Activated CD4-positive, alpha-beta memory T cell treated with anti-CD3 and anti-CD28 coated beads for 36 hours (primary cell): ENCODE data around the gene LRRC8D. TPM values are rescaled to one million over a fixed set of nuclear protein-coding genes. Genes with fewer than 3 reads are reported as not detected.
"Not testable (repeated sequence)": the region's sequence is repeated elsewhere in the genome, so short reads cannot be mapped to it uniquely, and the experiment has no call there.

ENCODE experiments used
- CTCF ChIA-PET: fragments of 350-600 bp; sonication (Branson Sonifier 250); formaldehyde crosslinking; loops from one replicate; lab custom pipeline; 2021; ENCODE audit warnings: antibody characterized with exemption, inconsistent platforms; lab: Charles Lee
- POLR2A ChIA-PET: fragments of 350-600 bp; sonication (Branson Sonifier 250); formaldehyde crosslinking; loops from one replicate; lab custom pipeline; 2021; ENCODE audit warnings: antibody characterized with exemption; lab: Charles Lee
- DNase-seq: peaks from one replicate; pipeline ENCODE4 v3.0.0-alpha.2; 2020
- H3K27ac Mint-ChIP-seq: one replicate; pipeline ENCODE4 v1.8.0; 2021; ENCODE audit warnings: mixed read lengths
- H3K27me3 Mint-ChIP-seq: one replicate; pipeline ENCODE4 v1.8.0; 2021; ENCODE audit warnings: mixed read lengths
- H3K36me3 Mint-ChIP-seq: one replicate; pipeline ENCODE4 v1.8.0; 2021; ENCODE audit warnings: mixed read lengths
- H3K4me1 Mint-ChIP-seq: one replicate; pipeline ENCODE4 v1.8.0; 2021; ENCODE audit warnings: low read depth, mixed read lengths
- H3K4me3 Mint-ChIP-seq: one replicate; pipeline ENCODE4 v1.8.0; 2021; ENCODE audit warnings: mild to moderate bottlenecking, mixed read lengths
- H3K9me3 Mint-ChIP-seq: one replicate; pipeline ENCODE4 v1.8.0; 2021; ENCODE audit warnings: mixed read lengths
- intact Hi-C: fragments of 100-400 bp; cut with micrococcal nuclease; formaldehyde crosslinking; loops from one replicate; pipeline ENCODE4 v1.15.1; 2023
- total RNA-seq, 2 experiments: library from RNA; stranded (reverse); gene quantifications; one replicate each; pipeline ENCODE4 v1.2.3, GENCODE V29; 2021

LRRC8D gene
- total RNA-seq, 2 experiments from 2014 or later: 17.7 to 19.4 TPM

- DNase-seq: no peak
- POLR2A ChIA-PET: no interaction called here
- Mint-ChIP-seq H3K36me3 (no peaks in the 10 kb centered on the region), H3K27ac (no peak overlapping the region), H3K4me1 (no peaks in the 10 kb centered on the region), H3K9me3 (no peaks in the 10 kb centered on the region), H3K4me3 (no peak overlapping the region), H3K27me3 (peaks cover 1% of the 10 kb centered on the region)
- CTCF ChIA-PET: interaction anchor here (0.7 to 1.1 kb wide), 2 partner anchors 123 to 200 kb away, joined by 3 to 4 read pairs; no protein-coding TSS in a partner anchor
- intact Hi-C loops: no loop called here
These were observed 145.8 kb downstream of the LRRC8D start for GRCh38 chr1:89966656-89967055.

DNA sequence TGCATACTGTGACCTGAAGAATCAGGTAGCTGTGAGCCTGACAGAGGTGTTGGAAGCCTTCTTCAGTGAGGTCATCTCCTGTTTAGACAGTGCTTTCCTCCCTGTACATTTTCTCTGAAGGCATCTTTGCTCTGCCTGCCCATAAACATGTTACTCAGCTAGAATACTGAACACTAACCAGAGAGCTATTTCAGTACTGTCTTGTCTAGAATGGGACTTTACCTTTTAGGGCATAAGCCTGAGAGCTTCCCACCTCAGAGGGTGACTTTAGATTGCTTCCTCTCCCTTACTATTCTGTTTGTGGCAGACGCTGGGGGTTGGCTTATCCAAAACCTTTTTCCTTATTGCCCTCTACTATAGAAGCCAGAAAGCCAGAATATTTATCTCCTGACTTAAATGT, 150.8 kb downstream of the LRRC8D start:
- ChIA-PET CTCF (interaction anchor here (1.2 to 1.7 kb wide), 2 partner anchors 14 to 167 kb away, joined by 3 to 5 read pairs; no protein-coding TSS in a partner anchor), POLR2A (no interaction called here)
- Mint-ChIP-seq H3K4me3 (no peak overlapping the region), H3K36me3 (no peaks in the 10 kb centered on the region), H3K27ac (no peak overlapping the region), H3K27me3 (no peaks in the 10 kb centered on the region), H3K4me1 (no peaks in the 10 kb centered on the region), H3K9me3 (no peaks in the 10 kb centered on the region)
- intact Hi-C loops: no loop called here
- DNase-seq: no peak

DNA sequence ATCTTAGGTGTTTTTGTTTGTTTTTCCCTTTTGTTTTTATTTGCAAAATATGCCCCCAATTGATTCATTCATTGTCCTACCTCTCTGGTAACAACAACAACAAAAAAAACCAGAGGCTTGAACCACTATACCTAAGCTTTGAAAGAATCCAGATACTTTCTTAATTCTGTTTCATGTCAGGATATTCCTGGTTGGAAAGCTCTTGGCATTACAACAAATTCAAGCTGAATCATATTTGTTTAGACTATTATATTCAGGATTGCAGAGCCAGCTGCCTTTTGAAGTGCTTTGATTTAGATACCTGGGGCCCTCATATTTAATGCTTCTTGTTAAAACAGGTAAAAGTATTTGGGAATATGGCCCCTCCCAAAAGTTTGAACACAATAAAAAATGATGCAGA, 151.2 kb downstream of the LRRC8D start:
- CTCF ChIA-PET: interaction anchor here (1.7 kb wide), 1 partner anchor 167 kb away, joined by 5 read pairs; no protein-coding TSS in a partner anchor
- POLR2A ChIA-PET: interaction anchor here (0.6 kb wide), 1 partner anchor 53 kb away, joined by 3 read pairs; no protein-coding TSS in a partner anchor

GRCh38 chr1:89973471-89974127, 152.8 kb downstream of the LRRC8D start:
- POLR2A ChIA-PET: no interaction called here
- H3K27me3 Mint-ChIP-seq: no peaks in the 10 kb centered on the region

More for the DNA sequence above, 151.2 kb downstream of the LRRC8D start:
- no peaks in the 10 kb centered on the region for H3K4me1 Mint-ChIP-seq
- H3K36me3 Mint-ChIP-seq: no peaks in the 10 kb centered on the region
- intact Hi-C loops: no loop called here
- H3K27me3 Mint-ChIP-seq: no peaks in the 10 kb centered on the region
- no peak overlapping the region for H3K27ac Mint-ChIP-seq
- no peak for DNase-seq
- H3K9me3 Mint-ChIP-seq: no peaks in the 10 kb centered on the region
- H3K4me3 Mint-ChIP-seq: no peak overlapping the region

DNA sequence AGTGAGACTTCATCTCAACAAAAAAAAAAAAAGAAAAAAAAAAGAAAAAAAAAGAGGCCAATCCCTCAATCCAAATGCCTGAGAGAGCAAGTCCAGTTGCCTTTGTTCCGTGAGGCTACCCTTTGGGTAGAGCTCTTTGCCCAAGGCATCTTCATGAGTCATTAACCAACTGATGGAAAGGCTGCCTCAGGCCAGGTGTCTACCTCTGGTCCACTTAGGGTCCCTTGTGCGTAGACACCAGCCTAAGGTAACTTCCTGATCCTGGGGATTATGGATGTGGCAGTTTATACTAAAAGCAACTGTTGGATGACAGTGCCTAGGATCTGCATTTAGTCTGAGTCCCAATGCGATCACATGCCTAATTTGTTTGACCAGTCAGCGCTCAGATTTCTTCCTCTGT, 153.4 kb downstream of the LRRC8D start:
- Mint-ChIP-seq H3K27me3 (no peaks in the 10 kb centered on the region), H3K36me3 (no peaks in the 10 kb centered on the region), H3K27ac (no peak overlapping the region), H3K4me1 (no peaks in the 10 kb centered on the region), H3K9me3 (no peaks in the 10 kb centered on the region), H3K4me3 (no peak overlapping the region)
- intact Hi-C loops: no loop called here
- CTCF ChIA-PET: no interaction called here
- POLR2A ChIA-PET: no interaction called here
- no peak for DNase-seq

More at GRCh38 chr1:89973471-89974127, 152.8 kb downstream of the LRRC8D start:
- H3K9me3 Mint-ChIP-seq: no peaks in the 10 kb centered on the region
- DNase-seq: no peak
- no peak overlapping the region for H3K27ac Mint-ChIP-seq
- no peaks in the 10 kb centered on the region for H3K4me1 Mint-ChIP-seq
- CTCF ChIA-PET: no interaction called here
- intact Hi-C loops: no loop called here
- no peaks in the 10 kb centered on the region for H3K36me3 Mint-ChIP-seq
- H3K4me3 Mint-ChIP-seq: no peak overlapping the region

GRCh38 chr1:89974696-89975470, 154.1 kb downstream of the LRRC8D start:
- no peak overlapping the region for H3K27ac Mint-ChIP-seq
- H3K27me3 Mint-ChIP-seq: no peaks in the 10 kb centered on the region

DNA sequence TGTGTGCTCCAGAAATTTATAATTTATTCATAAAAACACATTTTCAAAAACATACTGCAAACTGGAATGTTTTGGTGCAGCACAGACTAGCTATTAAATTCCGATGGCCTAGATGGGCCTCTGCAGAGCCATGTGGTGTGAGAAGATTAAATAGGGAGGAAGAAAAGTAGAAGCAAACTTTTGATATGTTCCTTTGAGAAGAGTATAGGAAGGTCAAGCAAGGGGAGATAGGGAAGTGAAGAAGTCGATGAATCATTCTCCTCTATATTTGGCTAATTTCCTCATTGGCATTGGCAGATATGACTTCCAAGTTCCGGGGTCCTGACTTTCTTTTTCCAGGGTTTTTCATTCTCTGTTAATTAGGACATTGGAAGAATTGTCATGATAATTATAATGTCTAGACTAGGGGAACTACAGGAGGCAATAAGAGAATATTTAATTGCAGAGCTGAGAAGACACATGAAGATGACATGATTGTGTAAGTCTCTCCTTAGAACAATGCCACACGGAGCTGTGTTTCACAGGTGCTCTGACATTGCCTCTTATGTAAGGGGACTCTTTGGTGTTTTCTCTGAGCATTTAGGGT, 154.8 kb downstream of the LRRC8D start:
- ChIA-PET POLR2A (no interaction called here), CTCF (interaction anchor here (1.4 kb wide), 1 partner anchor 11 kb away, joined by 3 read pairs; no protein-coding TSS in a partner anchor)
- Mint-ChIP-seq H3K9me3 (no peaks in the 10 kb centered on the region), H3K4me1 (no peaks in the 10 kb centered on the region), H3K4me3 (no peak overlapping the region), H3K36me3 (no peaks in the 10 kb centered on the region), H3K27me3 (peaks cover 1% of the 10 kb centered on the region), H3K27ac (no peak overlapping the region)
- intact Hi-C loops: no loop called here
- no peak for DNase-seq

More at GRCh38 chr1:89974696-89975470, 154.1 kb downstream of the LRRC8D start:
- intact Hi-C loops: no loop called here
- Mint-ChIP-seq H3K4me3 (no peak overlapping the region), H3K36me3 (no peaks in the 10 kb centered on the region), H3K4me1 (no peaks in the 10 kb centered on the region), H3K9me3 (no peaks in the 10 kb centered on the region)
- POLR2A ChIA-PET: no interaction called here
- CTCF ChIA-PET: interaction anchor here (1.4 kb wide), 1 partner anchor 12 kb away, joined by 3 read pairs; no protein-coding TSS in a partner anchor
- DNase-seq: no peak

GRCh38 chr1:89978755-89979154, 157.9 kb downstream of the LRRC8D start:
- Mint-ChIP-seq H3K27me3 (peaks cover 2% of the 10 kb centered on the region), H3K4me1 (no peaks in the 10 kb centered on the region), H3K27ac (no peak overlapping the region), H3K36me3 (no peaks in the 10 kb centered on the region), H3K9me3 (no peaks in the 10 kb centered on the region), H3K4me3 (no peak overlapping the region)
- DNase-seq: no peak
- intact Hi-C loops: no loop called here
- CTCF ChIA-PET: interaction anchor here (0.6 to 1.0 kb wide), 2 partner anchors 10 to 25 kb away, joined by 3 to 4 read pairs; no protein-coding TSS in a partner anchor
- POLR2A ChIA-PET: no interaction called here

- ChIA-PET POLR2A (no interaction called here), CTCF (interaction anchor here (1.0 to 1.6 kb wide), 2 partner anchors 9 to 137 kb away, joined by 4 read pairs; no protein-coding TSS in a partner anchor)
- Mint-ChIP-seq H3K4me1 (no peaks in the 10 kb centered on the region), H3K36me3 (no peaks in the 10 kb centered on the region), H3K27me3 (peaks cover 2% of the 10 kb centered on the region), H3K4me3 (no peak overlapping the region), H3K27ac (no peak overlapping the region), H3K9me3 (no peaks in the 10 kb centered on the region)
- DNase-seq: no peak
- intact Hi-C loops: no loop called here
These were observed 159.8 kb downstream of the LRRC8D start for GRCh38 chr1:89980605-89981004.

DNA sequence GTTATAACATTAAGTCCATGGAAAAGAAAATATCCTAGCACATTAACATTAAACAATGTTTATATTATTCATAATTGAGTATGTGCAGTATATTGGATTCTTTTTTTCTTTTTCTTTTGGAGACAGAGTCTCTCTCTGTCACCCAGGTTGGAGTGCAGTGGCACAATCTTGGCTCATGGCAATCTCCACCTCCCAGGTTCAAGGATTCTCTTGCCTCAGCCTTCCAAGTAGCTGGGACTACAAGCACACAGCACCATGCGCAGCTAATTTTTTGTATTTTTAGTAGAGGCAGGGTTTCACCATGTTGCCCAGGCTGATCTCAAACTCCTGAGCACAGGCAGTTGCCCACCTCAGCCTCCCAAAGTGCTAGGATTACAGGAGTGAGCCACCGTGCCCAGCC, 162.0 kb downstream of the LRRC8D start:
- H3K4me3 Mint-ChIP-seq, H3K9me3 Mint-ChIP-seq, H3K4me1 Mint-ChIP-seq, DNase-seq, H3K36me3 Mint-ChIP-seq, intact Hi-C loops, H3K27ac Mint-ChIP-seq, POLR2A ChIA-PET, H3K27me3 Mint-ChIP-seq: not testable (repeated sequence)
- CTCF ChIA-PET: interaction anchor here (0.9 to 1.0 kb wide), 2 partner anchors 140 to 178 kb away, joined by 3 read pairs; no protein-coding TSS in a partner anchor

GRCh38 chr1:89984564-89985116, 163.8 kb downstream of the LRRC8D start:
- H3K4me1 Mint-ChIP-seq, H3K36me3 Mint-ChIP-seq, H3K4me3 Mint-ChIP-seq, H3K9me3 Mint-ChIP-seq, H3K27ac Mint-ChIP-seq, H3K27me3 Mint-ChIP-seq, DNase-seq, POLR2A ChIA-PET, intact Hi-C loops: not testable (repeated sequence)
- CTCF ChIA-PET: interaction anchor here (0.9 to 3.2 kb wide), 5 partner anchors 141 to 181 kb away, joined by 4 to 31 read pairs (median 5); no protein-coding TSS in a partner anchor
